Coronary artery (tissue), 2 donors: ENCODE data around the gene SLC2A10.

ENCODE experiments used
- DNase-seq: peaks from one replicate; pipeline ENCODE4 v3.0.0-alpha.2; 2017; ENCODE audit warnings: low spot score
- H3K27ac ChIP-seq, 2 donors: fragments of 200-600 bp; sonication (generic); one replicate each; pipeline ENCODE4 v1.5.1; 2016 to 2019
- H3K4me3 ChIP-seq: fragments of 200-600 bp; sonication (generic); 2 replicates; pipeline ENCODE4 v1.5.1; 2016; ENCODE audit warnings: mild to moderate bottlenecking, moderate library complexity
- CTCF ChIP-seq: fragments of 200-600 bp; sonication (generic); IDR thresholded peaks from one replicate; pipeline ENCODE4 v1.5.1; 2019; ENCODE audit warnings: antibody characterized with exemption

SLC2A10 gene

GRCh38 chr20:46677608-46678007 lies 31.8 kb upstream of the SLC2A10 start:
- TF ChIP-seq CTCF = no peak

GRCh38 chr20:46678516-46678915 lies 30.9 kb upstream of the SLC2A10 start:
- no peak overlapping the region for H3K4me3 ChIP-seq
- no peak for TF ChIP-seq CTCF
- H3K27ac ChIP-seq = no peak overlapping the region
- DNase-seq = no peak

More at GRCh38 chr20:46677608-46678007, 31.8 kb upstream of the SLC2A10 start:
- Histone ChIP-seq H3K4me3 (no peak overlapping the region), H3K27ac (no peak overlapping the region)
- DNase-seq = no peak

GRCh38 chr20:46680684-46681031 lies 28.8 kb upstream of the SLC2A10 start:
- Histone ChIP-seq H3K4me3 (no peak overlapping the region), H3K27ac (no peak overlapping the region)
- no peak for TF ChIP-seq CTCF
- DNase-seq = no peak

GRCh38 chr20:46681032-46681854 lies 28.2 kb upstream of the SLC2A10 start:
- DNase-seq = no peak
- no peak overlapping the region for H3K4me3 ChIP-seq
- TF ChIP-seq CTCF = peak; percentile 64
- H3K27ac ChIP-seq = no peak overlapping the region

GRCh38 chr20:46682063-46682821 lies 27.2 kb upstream of the SLC2A10 start:
- Histone ChIP-seq H3K27ac (no peak overlapping the region), H3K4me3 (no peak overlapping the region)
- TF ChIP-seq CTCF = no peak
- DNase-seq = peak; percentile 31

GRCh38 chr20:46683011-46683667 lies 26.3 kb upstream of the SLC2A10 start:
- H3K27ac ChIP-seq = no peak overlapping the region
- peak overlapping the region; percentile 61 for H3K4me3 ChIP-seq
- peak; percentile 28 for DNase-seq

More at GRCh38 chr20:46683011-46683667, 26.3 kb upstream of the SLC2A10 start:
- TF ChIP-seq CTCF = no peak
